D721Med (cell line): ENCODE results near the gene U2AF1L4.

Experiments used
- DNase-seq: peaks from one replicate; pipeline ENCODE4 v3.0.0; 2011; ENCODE audit warnings: low spot score; ENCODE audit not compliant: insufficient read length
- FAIRE-seq: peaks from 2 replicates; lab custom pipeline; 2011; peaks lifted over from hg19 to GRCh38; lab: Jason Lieb, UNC
- CTCF ChIP-seq: IDR thresholded peaks from 2 replicates; pipeline ENCODE4 v1.5.1; 2012; ENCODE audit warnings: mild to moderate bottlenecking, control low read depth; ENCODE audit not compliant: insufficient read depth; ENCODE audit errors: missing control alignments

U2AF1L4 gene

DNA sequence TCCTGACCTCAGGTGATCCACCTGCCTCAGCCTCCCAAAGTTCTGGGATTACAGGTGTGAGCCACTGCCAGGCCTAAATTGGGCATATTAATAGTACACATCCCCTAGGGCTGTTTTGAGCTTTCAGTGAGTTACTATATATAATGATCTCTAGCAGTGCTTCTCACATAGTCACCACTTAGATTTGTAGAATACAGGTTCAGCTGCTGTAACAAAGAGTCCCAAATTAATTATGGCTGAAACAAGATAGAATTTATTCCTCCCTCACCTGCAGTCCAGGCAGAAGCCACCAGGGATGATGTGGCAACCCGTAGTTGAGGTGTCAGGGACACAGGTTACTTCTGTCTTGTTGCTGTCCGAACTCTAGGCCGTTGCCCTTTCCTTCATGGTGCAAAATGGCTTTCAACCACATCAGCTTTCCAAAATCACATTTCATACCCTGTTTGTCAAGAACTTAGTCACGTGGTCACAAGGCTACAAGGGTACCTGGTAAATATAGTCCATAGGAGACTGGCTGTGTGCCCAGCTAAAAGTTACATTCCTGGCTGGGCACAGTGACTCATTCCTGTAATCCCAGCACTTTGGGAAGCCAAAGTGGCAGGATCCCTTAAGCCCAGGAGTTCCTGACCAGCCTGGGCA is 15.6 kb upstream of the U2AF1L4 start:
- no peak for TF ChIP-seq CTCF
- DNase-seq (no peak), FAIRE-seq (no peak)

DNA sequence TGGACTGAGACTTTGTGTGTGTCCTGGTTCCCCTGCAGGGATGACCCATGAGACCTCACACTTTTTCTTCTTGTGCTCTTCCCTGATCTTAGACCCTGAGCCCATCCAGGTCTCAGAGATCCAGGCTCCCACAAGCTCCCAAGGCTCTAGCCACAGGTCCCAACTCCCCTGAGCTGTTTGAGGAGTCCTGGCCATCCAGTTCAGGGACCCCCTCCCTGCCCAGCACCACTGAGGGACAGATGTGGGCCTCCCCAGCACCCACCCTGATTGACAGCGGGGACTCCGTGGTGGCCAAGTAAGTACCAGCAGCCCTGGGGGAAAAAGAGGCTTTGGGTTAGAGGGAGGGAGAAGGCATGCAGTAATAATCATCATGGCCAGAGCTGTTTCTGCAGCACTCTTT is 14.5 kb upstream of the U2AF1L4 start:
- DNase-seq (no peak), FAIRE-seq (no peak)
- no peak for TF ChIP-seq CTCF

DNA sequence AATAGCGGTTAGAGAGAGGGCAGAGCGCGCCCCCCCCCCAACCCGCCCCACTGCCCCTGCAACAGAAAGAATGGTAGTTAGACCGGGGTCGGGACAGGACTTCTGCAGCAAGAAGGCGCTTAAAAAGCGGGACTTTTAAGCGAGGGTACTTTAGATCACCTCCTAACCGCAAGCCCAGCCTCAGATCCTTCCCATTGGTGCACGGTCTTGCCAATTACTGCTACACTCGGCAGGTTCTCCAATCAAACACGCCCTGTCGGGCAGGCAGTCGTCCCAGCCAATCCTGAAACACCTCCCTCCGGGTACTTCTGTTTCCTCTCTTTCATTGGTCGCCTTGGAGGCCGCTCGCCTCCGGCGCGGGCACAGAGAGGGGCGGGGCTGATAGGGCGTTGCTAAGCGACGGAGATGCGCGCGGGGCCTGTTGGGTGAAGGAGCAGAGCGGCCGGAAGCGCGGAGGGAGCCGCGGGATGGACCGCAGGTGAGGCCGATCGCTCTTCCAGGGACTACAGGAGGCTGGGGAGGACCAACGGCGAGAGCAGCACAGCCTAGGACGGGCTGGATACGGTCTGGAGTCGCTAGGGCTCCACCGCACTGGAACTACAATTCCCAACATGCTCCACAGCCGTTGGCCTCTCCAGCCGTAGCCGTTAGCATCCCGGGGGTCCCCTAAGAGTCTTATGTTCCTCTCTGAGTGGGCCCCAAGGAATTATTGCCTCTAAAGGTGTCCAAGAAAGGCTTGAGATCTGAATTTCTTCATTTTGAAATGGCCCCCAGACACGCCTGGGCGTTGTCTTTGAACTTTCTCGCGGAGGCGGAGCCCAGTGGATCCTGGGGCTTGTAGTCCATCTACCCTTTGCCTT is 12.8 kb upstream of the U2AF1L4 start, which contains the start of gene PROSER3:
TSS of gene PROSER3 (plus strand) at position 428 of the 860 bp plus-strand sequence. CDS start at position 468, 40 bp downstream.
- DNase-seq: peak; percentile 73
- TF ChIP-seq CTCF: no peak
- peak; percentile 44 for FAIRE-seq

GRCh38 chr19:35757231-35757748 is 12.1 kb upstream of the U2AF1L4 start:
- no peak for TF ChIP-seq CTCF
- DNase-seq (no peak), FAIRE-seq (no peak)

DNA sequence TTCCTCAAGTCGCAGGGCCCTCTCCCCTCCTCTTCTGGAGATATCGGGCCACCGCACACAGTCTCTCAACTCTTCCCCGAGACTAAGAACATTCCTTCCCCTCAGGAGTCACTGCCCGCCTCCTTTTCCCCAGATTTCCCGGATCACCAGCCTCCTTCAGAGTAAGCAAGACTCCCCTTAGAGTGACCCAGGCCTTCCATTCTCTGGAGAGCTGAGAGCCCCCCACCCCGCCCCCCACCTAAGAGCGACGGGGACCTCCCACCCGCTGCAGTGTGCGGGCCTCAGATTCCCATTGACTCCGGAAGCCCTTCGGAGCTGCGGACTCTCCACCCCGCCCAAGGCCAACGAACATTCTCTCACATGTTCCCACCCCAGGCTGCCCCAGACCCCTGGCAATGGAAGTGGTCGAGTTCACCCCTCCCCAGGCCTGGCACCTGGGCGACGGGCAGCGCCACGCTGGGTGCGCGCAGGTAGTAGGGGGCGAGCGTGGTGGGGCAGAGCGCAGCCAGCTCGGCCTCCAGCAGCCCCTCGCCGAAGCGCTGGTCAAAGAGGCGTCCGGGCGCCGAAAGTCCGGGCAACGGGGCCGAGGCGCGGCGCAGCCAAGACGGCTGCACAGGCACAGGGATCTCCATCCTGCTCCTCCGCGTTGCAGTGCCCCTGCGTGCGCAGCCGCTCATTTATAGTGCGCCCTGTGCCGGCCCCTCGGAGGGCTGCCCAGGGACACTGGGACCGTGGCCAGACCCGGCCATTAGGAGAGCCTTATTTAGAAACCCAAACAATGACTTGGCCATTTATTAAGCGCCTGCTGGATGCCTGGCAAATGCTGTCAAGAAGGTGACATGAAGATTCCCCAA is 11.4 kb upstream of the U2AF1L4 start, which contains the start of gene HSPB6:
TSS of gene HSPB6 (minus strand) at position 653 of the 854 bp plus-strand sequence. CDS start at position 632, 21 bp downstream.
- FAIRE-seq (no peak), DNase-seq (no peak)
- TF ChIP-seq CTCF: no peak

DNA sequence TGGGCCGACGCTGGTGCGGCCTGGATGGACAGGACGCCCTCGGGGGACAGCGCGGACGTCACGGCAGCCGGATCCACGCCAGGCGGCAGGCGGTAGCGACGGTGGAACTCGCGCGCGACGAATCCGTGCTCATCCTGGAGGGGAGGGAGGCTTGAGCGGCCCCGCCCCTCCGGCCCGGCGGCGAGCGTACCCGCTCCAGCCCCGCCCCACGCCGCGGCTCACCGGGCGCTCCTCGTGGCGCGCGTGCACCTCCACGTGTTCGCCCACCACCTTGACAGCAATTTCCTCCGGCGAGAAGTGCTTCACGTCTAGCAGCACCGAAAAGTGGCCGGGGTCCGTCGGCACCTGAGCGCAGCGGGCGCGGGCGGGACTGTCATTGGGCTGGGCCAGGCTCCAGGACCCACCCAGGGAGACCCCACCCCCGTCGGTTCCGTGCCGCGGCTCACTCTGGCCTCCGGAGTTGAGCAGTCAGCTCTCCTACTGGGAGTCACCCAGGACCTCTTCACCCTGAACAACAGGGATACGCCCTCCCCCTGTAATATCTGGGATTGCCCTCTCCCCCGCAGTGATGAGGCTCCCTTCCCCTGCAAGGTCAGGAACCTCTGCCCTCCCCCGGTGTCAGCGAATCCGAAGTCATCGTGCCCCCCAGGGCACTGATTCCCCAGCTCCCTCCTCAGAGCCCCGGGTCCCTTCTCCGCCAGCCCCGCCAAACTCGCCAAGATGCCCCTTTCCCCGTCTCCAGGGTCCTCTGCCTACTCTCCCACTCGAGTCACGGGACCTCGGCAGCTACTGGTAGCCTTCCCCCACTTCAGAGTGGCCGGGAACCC is 10.5 kb upstream of the U2AF1L4 start:
- DNase-seq: no peak
- FAIRE-seq: no peak
- TF ChIP-seq CTCF: no peak
